Sigmoid colon (tissue), 7 donors: ENCODE data around the gene NCOA7. TPM values are rescaled to one million over a fixed set of nuclear protein-coding genes. Genes with fewer than 3 reads are reported as not detected.
A peak's percentile ranks its signal among the peaks of the same experiment; 100 is the strongest.

Experiments
- DNase-seq: peaks from one replicate; pipeline ENCODE4 v3.0.0-alpha.2; 2019
- H3K27ac ChIP-seq, 4 donors: fragments of 200-600 bp; sonication (generic); one replicate each; pipeline ENCODE4 v1.5.1; 2016 to 2019; ENCODE audit warnings: mild to moderate bottlenecking in 1 of 4
- H3K27me3 ChIP-seq, 3 donors: fragments of 200-600 bp; sonication (generic); one replicate each; pipeline ENCODE4 v1.5.1; 2019; ENCODE audit warnings: mild to moderate bottlenecking in 1 of 3
- H3K36me3 ChIP-seq, 4 donors: fragments of 200-600 bp; sonication (generic); one replicate each; pipeline ENCODE4 v1.5.1; 2016 to 2019
- H3K4me1 ChIP-seq, 4 donors: fragments of 200-600 bp; sonication (generic); one replicate each; pipeline ENCODE4 v1.5.1; 2017 to 2019
- H3K4me3 ChIP-seq, 4 donors: fragments of 200-600 bp; sonication (generic); one replicate each; pipeline ENCODE4 v1.5.1; 2017 to 2019; ENCODE audit warnings: mild to moderate bottlenecking in 2 of 4, moderate library complexity in 1 of 4
- H3K9me3 ChIP-seq, 4 donors: fragments of 200-600 bp in 3 of 4; sonication (generic) in 3 of 4; one replicate each; pipeline versions ENCODE4 v1.5.1 to v1.6.1; 2013 to 2019
- CTCF ChIP-seq, 4 experiments: fragments of 450-650 bp in 3 of 4; fragments of 200-600 bp in 1 of 4; IDR thresholded peaks; one replicate each; pipeline ENCODE4 v1.5.1; 2016 to 2019; ENCODE audit warnings: antibody characterized with exemption in 4 of 4, mild to moderate bottlenecking in 3 of 4, moderate library complexity in 2 of 4
- EP300 ChIP-seq, 4 donors: sonication (generic); formaldehyde crosslinking; IDR thresholded peaks; one replicate each; pipeline ENCODE4 v1.6.1; 2017; ENCODE audit warnings: antibody characterized with exemption in 4 of 4
- POLR2A ChIP-seq, 2 donors: fragments of 450-650 bp; IDR thresholded peaks; one replicate each; pipeline ENCODE4 v1.6.1; 2016; ENCODE audit warnings: antibody characterized with exemption in 2 of 2, mild to moderate bottlenecking in 2 of 2, moderate library complexity in 2 of 2
- POLR2AphosphoS5 ChIP-seq, 4 donors: sonication (generic); formaldehyde crosslinking; IDR thresholded peaks; one replicate each; pipeline ENCODE4 v1.6.1; 2017; ENCODE audit warnings: antibody characterized with exemption in 4 of 4
- WGBS, 2 donors: extraction: QIAGEN DNeasy Blood & Tissue Kit; methylation state at CpG; one replicate each; pipeline ENCODE4 v1.1.7; 2013; 5-methylcytosine and 5-hydroxymethylcytosine counted together
- intact Hi-C: fragments of 100-400 bp; cut with DNase I; formaldehyde crosslinking; loops from one replicate; pipeline ENCODE4 v1.15.1; 2023
- polyA plus RNA-seq, 3 donors: library from polyadenylated mRNA; stranded (reverse); fragments of 200-250 nt; gene quantifications; one replicate each; pipeline ENCODE4 v1.2.3, GENCODE V29; 2013
- total RNA-seq, 4 donors: library from RNA; depleted of rRNA; stranded (reverse); fragments of >200 nt; gene quantifications; one replicate each; pipeline ENCODE4 v1.1.0, GENCODE V29; 2016
- donor health status: healthy with polysubstance abuse.
- donor health status: Bipolar disorder and iron deficiency.
- donor health status: healthy.

Gene NCOA7
- total and polyA plus RNA-seq, 7 donors, result 15.6 to 48.3 (median 27.5) TPM

DNA sequence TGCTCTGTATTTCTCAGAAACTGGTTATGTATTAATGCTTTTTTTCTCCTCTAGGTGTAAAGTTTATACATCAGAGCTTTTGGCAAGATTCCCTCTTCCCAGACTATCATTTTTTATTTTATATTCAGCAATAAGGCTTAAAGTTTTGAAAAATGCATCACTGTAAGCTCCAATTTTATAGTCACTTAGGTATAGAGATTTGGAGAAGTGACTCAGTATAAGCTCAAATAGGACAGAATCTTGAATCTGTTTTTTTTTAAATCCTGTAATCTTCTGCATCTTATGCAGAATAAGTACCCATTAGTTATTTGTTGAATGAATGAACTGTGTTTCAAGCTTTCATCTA is 1.0 kb downstream of the NCOA7 start:
- intact Hi-C loops, result loop anchor here (2.0 kb wide), 1 partner anchor 165 kb away; the partner anchor contains the start of gene HINT3
- H3K9me3 ChIP-seq, result no peaks in the 10 kb centered on the region
- no peaks in the 10 kb centered on the region for H3K36me3 ChIP-seq
- peaks cover 0 to 22% (median 17%) of the 10 kb centered on the region in 4 donors for H3K4me1 ChIP-seq
- peak overlapping the region; percentile 73 to 93 (median 90) for H3K4me3 ChIP-seq
- TF ChIP-seq POLR2A (IDR thresholded peaks at IDR 0.05) (no peak), CTCF (IDR thresholded peaks at IDR 0.05) (no peak), EP300 (IDR thresholded peaks at IDR 0.05) (no peak), POLR2AphosphoS5 (IDR thresholded peaks at IDR 0.05) (no peak)
- no peaks in the 10 kb centered on the region for H3K27me3 ChIP-seq
- DNase-seq, result no peak
- H3K27ac ChIP-seq, result peak overlapping the region; percentile 96 to 97 (median 97)

- TF ChIP-seq POLR2A (IDR thresholded peaks at IDR 0.05) (no peak), POLR2AphosphoS5 (IDR thresholded peaks at IDR 0.05) (no peak), CTCF (IDR thresholded peaks at IDR 0.05) (no peak), EP300 (IDR thresholded peaks at IDR 0.05) (no peak)
- H3K4me1 ChIP-seq, result peaks cover 0 to 22% (median 17%) of the 10 kb centered on the region in 4 donors
- peak overlapping the region in 2 of 4 donors; percentile 73 to 87 for H3K4me3 ChIP-seq
- H3K27me3 ChIP-seq, result no peaks in the 10 kb centered on the region
- peak overlapping the region in 3 of 4 donors; percentile 96 to 97 (median 97) for H3K27ac ChIP-seq
- no peak for DNase-seq
- H3K9me3 ChIP-seq, result no peaks in the 10 kb centered on the region
- intact Hi-C loops, result no loop called here
- 65 to 66% methylated on average over 3 of the region's 3 CpGs for WGBS, 2 donors
- peaks cover 0 to 1% (median 0%) of the 10 kb centered on the region in 4 donors for H3K36me3 ChIP-seq
Measured at GRCh38 chr6:125792172-125792571, 1.4 kb downstream of the NCOA7 start.

DNA sequence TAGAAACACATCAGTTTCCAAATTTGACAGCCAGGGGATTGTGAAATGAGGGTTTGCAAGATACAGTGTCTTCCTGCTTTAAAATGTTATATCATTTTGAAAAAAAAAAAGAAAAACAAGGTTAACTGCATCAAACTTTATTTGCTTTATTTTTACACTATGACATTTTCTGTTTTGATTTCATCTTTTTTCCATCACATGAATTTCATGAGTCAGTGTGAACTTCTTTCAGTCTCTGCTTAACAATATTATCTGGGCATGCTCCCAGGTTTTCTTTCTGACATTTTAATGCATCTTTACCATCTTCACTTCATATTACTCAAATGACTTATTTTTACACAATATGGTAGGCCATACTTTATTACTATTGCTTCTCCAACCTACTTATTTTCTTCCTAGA is 1.9 kb downstream of the NCOA7 start:
- intact Hi-C loops, result no loop called here
- peak overlapping the region in 2 of 4 donors; percentile 73 to 87 for H3K4me3 ChIP-seq
- H3K9me3 ChIP-seq, result no peaks in the 10 kb centered on the region
- peak overlapping the region in 3 of 4 donors; percentile 96 to 97 (median 97) for H3K27ac ChIP-seq
- no peak for DNase-seq
- H3K4me1 ChIP-seq, result peaks cover 0 to 22% (median 17%) of the 10 kb centered on the region in 4 donors
- H3K27me3 ChIP-seq, result no peaks in the 10 kb centered on the region
- H3K36me3 ChIP-seq, result peaks cover 0 to 6% (median 0%) of the 10 kb centered on the region in 4 donors
- TF ChIP-seq POLR2A (IDR thresholded peaks at IDR 0.05), result no peak
- TF ChIP-seq CTCF (IDR thresholded peaks at IDR 0.05), result no peak
- TF ChIP-seq EP300 (IDR thresholded peaks at IDR 0.05), result no peak
- peak in 1 of 4 donors; percentile 30 for TF ChIP-seq POLR2AphosphoS5 (IDR thresholded peaks at IDR 0.05)

GRCh38 chr6:125793280-125793679 is 2.5 kb downstream of the NCOA7 start:
- intact Hi-C loops, result no loop called here
- WGBS, 2 donors, result 94 to 95% methylated on average over 2 of the region's 2 CpGs
- no peaks in the 10 kb centered on the region for H3K27me3 ChIP-seq
- H3K4me1 ChIP-seq, result peaks cover 0 to 22% (median 17%) of the 10 kb centered on the region in 4 donors
- DNase-seq, result no peak
- H3K9me3 ChIP-seq, result no peaks in the 10 kb centered on the region
- H3K4me3 ChIP-seq, result no peak overlapping the region
- TF ChIP-seq POLR2A (IDR thresholded peaks at IDR 0.05) (no peak), CTCF (IDR thresholded peaks at IDR 0.05) (no peak), EP300 (IDR thresholded peaks at IDR 0.05) (no peak), POLR2AphosphoS5 (IDR thresholded peaks at IDR 0.05) (no peak)
- peak overlapping the region; percentile 13 to 97 (median 96) for H3K27ac ChIP-seq
- peaks cover 0 to 6% (median 0%) of the 10 kb centered on the region in 4 donors for H3K36me3 ChIP-seq

DNA sequence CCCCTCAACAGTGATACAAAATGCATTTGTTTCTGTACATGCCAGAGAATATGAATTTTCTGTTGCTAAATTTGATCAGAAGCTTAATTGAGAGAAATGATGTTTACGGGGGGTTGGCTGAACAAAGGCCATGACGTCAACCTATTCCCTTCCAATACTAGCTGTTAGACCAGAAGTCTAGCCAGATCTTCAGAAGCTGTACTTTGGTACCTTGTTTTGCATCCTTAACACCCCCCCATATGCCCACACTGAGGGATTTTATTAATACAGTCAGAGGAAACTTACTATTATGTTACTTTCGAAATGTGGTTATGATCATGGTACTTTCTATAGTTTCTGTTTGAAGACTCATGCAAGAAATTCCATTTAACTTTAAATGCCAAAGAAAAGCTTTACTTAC is 3.1 kb downstream of the NCOA7 start:
- 78 to 85% methylated on average over 3 of the region's 3 CpGs for WGBS, 2 donors
- H3K4me3 ChIP-seq, result no peak overlapping the region
- no peaks in the 10 kb centered on the region for H3K27me3 ChIP-seq
- H3K4me1 ChIP-seq, result peaks cover 0 to 20% (median 17%) of the 10 kb centered on the region in 4 donors
- no peaks in the 10 kb centered on the region for H3K9me3 ChIP-seq
- TF ChIP-seq POLR2A (IDR thresholded peaks at IDR 0.05) (no peak), EP300 (IDR thresholded peaks at IDR 0.05) (no peak), CTCF (IDR thresholded peaks at IDR 0.05) (no peak), POLR2AphosphoS5 (IDR thresholded peaks at IDR 0.05) (no peak)
- H3K36me3 ChIP-seq, result peaks cover 0 to 6% (median 0%) of the 10 kb centered on the region in 4 donors
- intact Hi-C loops, result no loop called here
- DNase-seq, result no peak
- H3K27ac ChIP-seq, result peak overlapping the region; percentile 13 to 97 (median 96)
